HG03520 (cell line): ENCODE measurements around the gene DYDC1.
"Not testable (repeated sequence)": the region's sequence is repeated elsewhere in the genome, so short reads cannot be mapped to it uniquely, and the experiment has no call there.

Source experiments
- ATAC-seq: cut with Tn5 transposase; IDR thresholded peaks from one replicate; pipeline ENCODE4 v1.9.1; 2021; ENCODE audit warnings: mild to moderate bottlenecking, moderate library complexity; ENCODE audit not compliant: unreplicated experiment

Gene DYDC1

GRCh38 chr10:80344912-80345311, 11.6 kb downstream of the DYDC1 start:
- no peak for ATAC-seq

- ATAC-seq, result no peak
Measured at GRCh38 chr10:80344276-80344675, 12.3 kb downstream of the DYDC1 start.

GRCh38 chr10:80333983-80334382, 22.6 kb downstream of the DYDC1 start:
- no peak for ATAC-seq

- ATAC-seq, result no peak
Measured at GRCh38 chr10:80324891-80325364, 31.6 kb downstream of the DYDC1 start.

GRCh38 chr10:80324086-80324485, 32.5 kb downstream of the DYDC1 start:
- ATAC-seq, result no peak

- ATAC-seq, result no peak
Measured at GRCh38 chr10:80323311-80323710, 33.2 kb downstream of the DYDC1 start.

- no peak for ATAC-seq
Measured at GRCh38 chr10:80322711-80323110, 33.8 kb downstream of the DYDC1 start.

GRCh38 chr10:80322158-80322557, 34.4 kb downstream of the DYDC1 start:
- ATAC-seq, result no peak

- ATAC-seq, result no peak
Measured at GRCh38 chr10:80321183-80321582, 35.4 kb downstream of the DYDC1 start.

GRCh38 chr10:80320377-80320776, 36.2 kb downstream of the DYDC1 start:
- ATAC-seq, result no peak

- ATAC-seq, result no peak
Measured at GRCh38 chr10:80319725-80320290, 36.7 kb downstream of the DYDC1 start.

GRCh38 chr10:80319318-80319717, 37.2 kb downstream of the DYDC1 start:
- no peak for ATAC-seq

GRCh38 chr10:80318742-80319141, 37.8 kb downstream of the DYDC1 start:
- ATAC-seq, result no peak

GRCh38 chr10:80315391-80315790, 41.2 kb downstream of the DYDC1 start:
- no peak for ATAC-seq

GRCh38 chr10:80313523-80313922, 43.0 kb downstream of the DYDC1 start:
- no peak for ATAC-seq

- ATAC-seq, result not testable (repeated sequence)
Measured at GRCh38 chr10:80305989-80306388, 50.6 kb downstream of the DYDC1 start.

- no peak for ATAC-seq
Measured at GRCh38 chr10:80296942-80297341, 59.6 kb downstream of the DYDC1 start.

GRCh38 chr10:80292607-80293239, 63.8 kb downstream of the DYDC1 start:
- no peak for ATAC-seq

- ATAC-seq, result no peak
Measured at GRCh38 chr10:80290474-80291220, 65.9 kb downstream of the DYDC1 start.

GRCh38 chr10:80289451-80290287, 66.9 kb downstream of the DYDC1 start, which contains the start of gene MAT1A:
MAT1A (minus strand) TSS chr10:80289658; CDS start chr10:80289423, 235 bp downstream.
- no peak for ATAC-seq

GRCh38 chr10:80288849-80289248, 67.7 kb downstream of the DYDC1 start:
- ATAC-seq, result no peak
